ENCODE measurements around the gene IL17RE. TPM values are rescaled to one million over a fixed set of nuclear protein-coding genes. Genes with fewer than 3 reads are reported as not detected.

The IL17RE gene
- total and polyA plus RNA-seq, 4 donors = 7.0 to 26.1 (median 17.1) TPM

GRCh38 chr3:9951962-9952805 lies 49.5 kb downstream of the IL17RE start, which contains the start of gene PRRT3:
Gene PRRT3, minus strand, starts transcription at chr3:9952408. Its CDS starts 2,293 bp downstream, at chr3:9950115.
- Histone ChIP-seq H3K27me3 (ENCODE audit: control insufficient read depth in 3 of 3, insufficient read depth in 3 of 3, low read length in 2 of 3) (no peaks in the 10 kb centered on the region), H3K4me1 (ENCODE audit: control insufficient read depth in 5 of 5, insufficient read depth in 5 of 5, low read length in 5 of 5) (peaks cover 0 to 19% (median 4%) of the 10 kb centered on the region in 5 donors), H3K4me3 (peak within 1 kb of the TSS; percentile 51), H3K9me3 (ENCODE audit: control insufficient read depth in 4 of 4, insufficient read depth in 3 of 4, low read length in 3 of 4) (no peaks in the 10 kb centered on the region), H3K27ac (ENCODE audit: low read depth in 1 of 2, low read length in 1 of 2) (no peak within 1 kb of the TSS), H3K36me3 (ENCODE audit: control insufficient read depth in 4 of 4, insufficient read depth in 4 of 4, low read length in 4 of 4) (no peaks in the 10 kb centered on the region), H3K9ac (ENCODE audit: insufficient read depth in 1 of 2, low read length in 2 of 2) (peak within 1 kb of the TSS in 1 of 2 donors; percentile 49)
- DNase-seq = peak; percentile 37 to 55 (median 44)
- peak; percentile 77 for ATAC-seq (ENCODE audit: insufficient read depth, low FRiP score)
- 3 to 5% methylated on average over 31 to 52 of the region's 52 CpGs for WGBS, 2 donors
- no peak for TF ChIP-seq CTCF (IDR thresholded peaks at IDR 0.05; ENCODE audit: control extremely low read depth, extremely low read depth)

GRCh38 chr3:9955067-9955502 lies 52.4 kb downstream of the IL17RE start:
- H3K36me3 ChIP-seq (ENCODE audit: control insufficient read depth in 4 of 4, insufficient read depth in 4 of 4, low read length in 4 of 4) = peaks cover 0 to 2% (median 0%) of the 10 kb centered on the region in 4 donors
- H3K27ac ChIP-seq (ENCODE audit: low read depth in 1 of 2, low read length in 1 of 2) = no peak overlapping the region
- WGBS, 2 donors = 57 to 69% methylated on average over 12 of the region's 12 CpGs
- no peaks in the 10 kb centered on the region for H3K9me3 ChIP-seq (ENCODE audit: control insufficient read depth in 4 of 4, insufficient read depth in 3 of 4, low read length in 3 of 4)
- H3K9ac ChIP-seq (ENCODE audit: insufficient read depth in 1 of 2, low read length in 2 of 2) = no peak overlapping the region
- TF ChIP-seq CTCF (IDR thresholded peaks at IDR 0.05; ENCODE audit: control extremely low read depth, extremely low read depth) = no peak
- peak in 2 of 3 donors; percentile 33 to 62 for DNase-seq
- peaks cover 0 to 14% (median 4%) of the 10 kb centered on the region in 5 donors for H3K4me1 ChIP-seq (ENCODE audit: control insufficient read depth in 5 of 5, insufficient read depth in 5 of 5, low read length in 5 of 5)
- H3K4me3 ChIP-seq = no peak overlapping the region
- no peak for ATAC-seq (ENCODE audit: insufficient read depth, low FRiP score)
- H3K27me3 ChIP-seq (ENCODE audit: control insufficient read depth in 3 of 3, insufficient read depth in 3 of 3, low read length in 2 of 3) = no peaks in the 10 kb centered on the region

- ATAC-seq (ENCODE audit: insufficient read depth, low FRiP score) (no peak), DNase-seq (no peak)
- H3K4me3 ChIP-seq = no peak overlapping the region
- no peak for TF ChIP-seq CTCF (IDR thresholded peaks at IDR 0.05; ENCODE audit: control extremely low read depth, extremely low read depth)
- no peak overlapping the region for H3K9ac ChIP-seq (ENCODE audit: insufficient read depth in 1 of 2, low read length in 2 of 2)
- WGBS, 2 donors = 83 to 86% methylated on average over 5 of the region's 5 CpGs
- peaks cover 0 to 14% (median 3%) of the 10 kb centered on the region in 5 donors for H3K4me1 ChIP-seq (ENCODE audit: control insufficient read depth in 5 of 5, insufficient read depth in 5 of 5, low read length in 5 of 5)
- H3K27ac ChIP-seq (ENCODE audit: low read depth in 1 of 2, low read length in 1 of 2) = no peak overlapping the region
- H3K27me3 ChIP-seq (ENCODE audit: control insufficient read depth in 3 of 3, insufficient read depth in 3 of 3, low read length in 2 of 3) = no peaks in the 10 kb centered on the region
- no peaks in the 10 kb centered on the region for H3K9me3 ChIP-seq (ENCODE audit: control insufficient read depth in 4 of 4, insufficient read depth in 3 of 4, low read length in 3 of 4)
- H3K36me3 ChIP-seq (ENCODE audit: control insufficient read depth in 4 of 4, insufficient read depth in 4 of 4, low read length in 4 of 4) = peaks cover 0 to 4% (median 0%) of the 10 kb centered on the region in 4 donors
Measured at GRCh38 chr3:9955611-9956352, 53.1 kb downstream of the IL17RE start.
